Measurements from ENCODE around the gene ARL15. TPM values are rescaled to one million over a fixed set of nuclear protein-coding genes. Genes with fewer than 3 reads are reported as not detected.

Gene ARL15
- total and polyA plus RNA-seq, 2 of the 4 experiments (the other 2 are of a cell fraction) = 7.3 to 19.2 TPM

GRCh38 chr5:54272746-54273145, 37.6 kb downstream of the ARL15 start:
- H3K4me2 ChIP-seq (ENCODE audit: low read depth, low read length) = no peak overlapping the region
- no TSS peak for BruUV-seq (replicated peaks)
- in situ Hi-C loops (cut with MboI; ENCODE audit: low sequenced_read_pairs) = no loop called here
- DNase-seq = no peak
- peaks cover 0 to 13% of the 10 kb centered on the region in 2 experiments; a peak in 1 of 4 replicates for H3K79me1 ChIP-seq (ENCODE audit: low read depth in 1 of 2, low read length in 2 of 2)
- H4K20me1 ChIP-seq (ENCODE audit: insufficient read depth, low read length) = no peaks in the 10 kb centered on the region
- dilution Hi-C loops (cut with HindIII; ENCODE audit: low sequenced_read_pairs, unreplicated experiment) = no loop called here
- H3K18ac ChIP-seq (ENCODE audit: low read depth, low read length) = no peak overlapping the region
- H3K27me3 ChIP-seq (ENCODE audit: control insufficient read depth, insufficient read depth, low read length) = no peaks in the 10 kb centered on the region
- H4K5ac ChIP-seq (ENCODE audit: low read depth, low read length) = no peak overlapping the region
- no peak overlapping the region for H2BK20ac ChIP-seq (ENCODE audit: low read depth, low read length)
- no peak overlapping the region for H3K27ac ChIP-seq (ENCODE audit: insufficient read depth, low read length)
- H3K9me3 ChIP-seq (ENCODE audit: control insufficient read depth, insufficient read depth, low read length) = no peaks in the 10 kb centered on the region
- H2BK15ac ChIP-seq (ENCODE audit: low read depth, low read length) = no peak overlapping the region
- no peak overlapping the region for H2BK120ac ChIP-seq (ENCODE audit: low read depth, low read length)
- intact Hi-C loops (cut with micrococcal nuclease) = no loop called here
- ATAC-seq (ENCODE audit: low read depth) = no peak
- ChIA-PET CTCF (no interaction called here), POLR2A (ENCODE audit: unreplicated experiment) (no interaction called here)
- WGBS, 2 experiments (ENCODE audit: extremely low coverage in 2 of 2, insufficient read length in 1 of 2) = no CpG with 5 or more reads among the region's 1 CpG
- no peak overlapping the region for H3K14ac ChIP-seq (replicated peaks; ENCODE audit: low read depth, low read length)
- no peak overlapping the region for H2AK9ac ChIP-seq (replicated peaks; ENCODE audit: low read depth, low read length, poor library complexity)
- H2AK5ac ChIP-seq (ENCODE audit: low read depth, low read length) = no peak overlapping the region
- TF ChIP-seq MAFK (IDR thresholded peaks at IDR 0.05; ENCODE audit: low read depth, low read length) = no peak
- TF ChIP-seq SMC3 (IDR thresholded peaks at IDR 0.05; ENCODE audit: low read depth, low read length) = no peak
- no peak for TF ChIP-seq NFE2L2 (IDR thresholded peaks at IDR 0.05; ENCODE audit: low read depth, low read length)
- no peak for TF ChIP-seq CTCF (conservative IDR thresholded peaks at IDR 0.05; ENCODE audit: low read depth, low read length)
- no peak for TF ChIP-seq USF2 (IDR thresholded peaks at IDR 0.05; ENCODE audit: low read depth, low read length)
- TF ChIP-seq RCOR1 (IDR thresholded peaks at IDR 0.05; ENCODE audit: insufficient replicate concordance, low read length) = no peak
- no peak overlapping the region for H4K91ac ChIP-seq (ENCODE audit: insufficient read depth, low read depth, low read length)
- no peak overlapping the region for H3K4me3 ChIP-seq (ENCODE audit: insufficient read depth, low read depth, low read length)
- H3K9ac ChIP-seq (ENCODE audit: low read depth, low read length) = no peak overlapping the region
- H2AFZ ChIP-seq (replicated peaks; ENCODE audit: low read length, poor library complexity) = no peak overlapping the region
- H3K56ac ChIP-seq (ENCODE audit: extremely low read depth, insufficient read depth, low read length) = no peak overlapping the region
- H2BK5ac ChIP-seq (ENCODE audit: low read depth, low read length, poor library complexity, severe bottlenecking) = no peak overlapping the region
- H3K23ac ChIP-seq (ENCODE audit: low read depth, low read length) = no peak overlapping the region
- no peaks in the 10 kb centered on the region for H3K36me3 ChIP-seq (ENCODE audit: control insufficient read depth, insufficient read depth, low read length)
- no peaks in the 10 kb centered on the region for H3K4me1 ChIP-seq (ENCODE audit: control insufficient read depth, insufficient read depth, low read length)
- no peak overlapping the region for H4K8ac ChIP-seq (ENCODE audit: low read depth in 2 of 2, low read length in 2 of 2)
- peaks cover 7% of the 10 kb centered on the region; the same call in 1 of the 2 replicates for H3K9me1 ChIP-seq (ENCODE audit: insufficient read depth, low read length)
- H3K4ac ChIP-seq (ENCODE audit: low read depth, low read length) = no peak overlapping the region
